HG02840 (cell line): ENCODE data around the gene IFNGR1.
"Not testable (repeated sequence)": the region's sequence is repeated elsewhere in the genome, so short reads cannot be mapped to it uniquely, and the experiment has no call there.

Experiments
- ATAC-seq: cut with Tn5 transposase; IDR thresholded peaks from one replicate; pipeline ENCODE4 v1.9.1; 2021; ENCODE audit warnings: mild to moderate bottlenecking, moderate library complexity, moderate number of reproducible peaks; ENCODE audit not compliant: unreplicated experiment, low FRiP score

IFNGR1 gene

GRCh38 chr6:137214931-137215330 lies 4.3 kb downstream of the IFNGR1 start:
- no peak for ATAC-seq

DNA sequence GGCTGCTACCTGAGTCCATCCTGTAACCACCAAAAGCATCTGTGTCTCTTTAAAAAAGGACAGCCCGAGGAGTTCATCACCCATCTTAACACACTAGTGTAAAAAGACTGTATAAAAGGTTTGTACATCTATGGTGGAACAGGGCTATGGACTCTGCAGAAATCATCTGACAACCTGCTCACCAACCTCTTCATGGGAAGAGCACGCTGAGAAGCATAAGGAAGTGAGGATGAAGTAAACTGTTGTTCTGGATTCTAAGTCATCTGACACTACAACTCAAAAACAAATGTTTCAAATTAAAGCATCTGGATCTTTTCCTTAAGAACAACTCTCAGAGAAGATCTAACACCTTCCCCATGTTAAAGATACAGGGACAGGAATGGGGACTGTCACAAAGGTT lies 5.4 kb downstream of the IFNGR1 start:
- ATAC-seq = no peak

GRCh38 chr6:137213331-137213740 lies 5.8 kb downstream of the IFNGR1 start:
- no peak for ATAC-seq

DNA sequence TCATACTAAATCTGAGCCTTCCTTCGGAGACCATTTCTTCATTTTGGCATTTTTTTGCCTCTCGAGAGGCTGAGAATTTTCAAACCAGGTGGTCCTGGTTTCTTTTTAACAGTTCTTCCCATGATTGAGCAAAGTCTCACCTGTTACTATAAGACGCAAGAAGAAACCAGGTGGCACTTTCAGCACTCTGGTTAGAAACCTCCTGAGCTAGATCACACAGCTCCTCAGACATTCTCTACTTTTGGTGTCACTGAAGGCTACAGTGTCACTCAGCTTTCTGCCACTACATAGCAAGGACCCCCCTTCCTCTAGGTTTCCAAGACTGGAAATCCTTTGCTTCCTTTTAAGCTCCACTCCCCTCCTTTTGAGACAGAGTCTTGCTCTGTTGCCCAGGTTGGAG lies 7.3 kb downstream of the IFNGR1 start:
- ATAC-seq = no peak

- ATAC-seq = no peak
These were observed 8.3 kb downstream of the IFNGR1 start for GRCh38 chr6:137210903-137211302.

DNA sequence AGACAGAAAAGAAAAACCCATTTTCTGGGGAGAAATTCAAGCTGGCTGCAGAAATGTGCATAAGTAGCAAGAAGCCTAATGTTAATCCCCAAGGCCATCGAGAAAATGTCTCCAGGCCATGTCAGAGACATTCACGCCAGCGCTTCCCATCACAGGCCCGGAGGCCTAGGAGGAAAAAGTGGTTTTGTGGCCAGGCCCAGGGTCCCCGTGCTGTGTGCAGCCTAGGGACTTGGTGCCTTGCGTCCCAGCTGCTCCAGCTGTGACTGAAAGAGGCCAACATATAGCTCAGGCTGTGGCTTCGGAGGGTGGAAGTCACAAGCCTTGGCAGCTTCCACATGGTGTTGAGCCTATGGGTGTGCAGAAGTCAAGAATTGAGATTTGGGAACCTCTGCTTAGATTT lies 10.9 kb downstream of the IFNGR1 start:
- no peak for ATAC-seq

GRCh38 chr6:137207457-137207856 lies 11.7 kb downstream of the IFNGR1 start:
- ATAC-seq = not testable (repeated sequence)

DNA sequence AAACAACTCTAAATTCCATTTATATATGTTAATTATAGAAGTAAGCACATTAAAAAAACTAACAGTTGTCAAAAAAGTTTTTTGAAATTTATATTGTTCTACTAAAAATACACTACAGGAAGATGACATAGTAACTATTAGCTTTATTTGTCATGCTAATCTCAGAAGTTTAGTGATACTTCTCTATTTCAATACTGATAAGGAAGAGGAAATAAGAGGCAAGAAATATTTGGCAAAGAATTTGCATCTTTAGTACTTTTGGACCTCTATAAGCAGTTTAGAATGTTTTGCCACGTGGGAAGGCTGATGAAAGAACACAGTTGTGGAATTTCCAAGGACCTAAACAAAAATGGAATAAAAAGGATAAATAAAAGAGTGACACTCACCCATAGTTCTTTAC lies 12.6 kb downstream of the IFNGR1 start:
- no peak for ATAC-seq

GRCh38 chr6:137203256-137203655 lies 15.9 kb downstream of the IFNGR1 start:
- ATAC-seq = no peak

DNA sequence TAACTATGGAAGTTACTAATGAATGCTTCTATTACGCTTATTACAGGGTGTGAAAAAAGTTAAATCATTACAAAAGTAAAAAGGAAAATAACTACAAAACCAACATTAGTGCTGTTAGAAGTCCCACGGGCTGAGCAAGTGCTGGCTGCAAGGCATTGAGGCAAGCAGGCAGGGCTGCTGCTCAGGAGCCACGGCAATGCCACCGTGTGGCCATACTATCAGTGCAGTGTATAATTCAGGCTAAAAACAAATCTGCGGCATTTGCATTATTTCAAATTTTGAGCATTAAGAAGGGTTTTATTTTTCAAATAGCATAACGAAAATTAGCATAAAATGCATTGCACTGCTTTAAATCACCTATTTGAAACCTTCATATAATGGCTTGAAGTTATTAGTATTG lies 17.1 kb downstream of the IFNGR1 start:
- ATAC-seq = no peak

DNA sequence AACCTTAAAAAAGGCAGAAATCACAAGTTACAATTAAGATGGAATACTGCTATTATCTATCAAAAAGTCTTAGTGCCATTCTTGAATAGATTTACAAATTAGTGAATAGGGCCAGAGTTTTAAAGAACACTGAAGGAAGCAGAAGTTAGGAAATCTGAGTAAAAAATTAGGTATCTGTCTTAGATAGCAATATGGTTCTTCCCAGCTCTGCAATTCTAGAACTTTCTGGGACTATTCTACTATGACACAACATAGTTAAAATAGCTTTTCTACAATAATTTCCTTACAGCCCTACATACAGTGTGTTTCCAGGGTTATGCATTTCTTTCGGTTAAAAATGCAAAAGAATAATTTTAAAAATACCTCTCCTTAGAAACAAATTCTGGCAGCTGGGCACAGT lies 18.2 kb downstream of the IFNGR1 start:
- no peak for ATAC-seq

- ATAC-seq = no peak
These were observed 18.9 kb downstream of the IFNGR1 start for GRCh38 chr6:137200288-137200687.

DNA sequence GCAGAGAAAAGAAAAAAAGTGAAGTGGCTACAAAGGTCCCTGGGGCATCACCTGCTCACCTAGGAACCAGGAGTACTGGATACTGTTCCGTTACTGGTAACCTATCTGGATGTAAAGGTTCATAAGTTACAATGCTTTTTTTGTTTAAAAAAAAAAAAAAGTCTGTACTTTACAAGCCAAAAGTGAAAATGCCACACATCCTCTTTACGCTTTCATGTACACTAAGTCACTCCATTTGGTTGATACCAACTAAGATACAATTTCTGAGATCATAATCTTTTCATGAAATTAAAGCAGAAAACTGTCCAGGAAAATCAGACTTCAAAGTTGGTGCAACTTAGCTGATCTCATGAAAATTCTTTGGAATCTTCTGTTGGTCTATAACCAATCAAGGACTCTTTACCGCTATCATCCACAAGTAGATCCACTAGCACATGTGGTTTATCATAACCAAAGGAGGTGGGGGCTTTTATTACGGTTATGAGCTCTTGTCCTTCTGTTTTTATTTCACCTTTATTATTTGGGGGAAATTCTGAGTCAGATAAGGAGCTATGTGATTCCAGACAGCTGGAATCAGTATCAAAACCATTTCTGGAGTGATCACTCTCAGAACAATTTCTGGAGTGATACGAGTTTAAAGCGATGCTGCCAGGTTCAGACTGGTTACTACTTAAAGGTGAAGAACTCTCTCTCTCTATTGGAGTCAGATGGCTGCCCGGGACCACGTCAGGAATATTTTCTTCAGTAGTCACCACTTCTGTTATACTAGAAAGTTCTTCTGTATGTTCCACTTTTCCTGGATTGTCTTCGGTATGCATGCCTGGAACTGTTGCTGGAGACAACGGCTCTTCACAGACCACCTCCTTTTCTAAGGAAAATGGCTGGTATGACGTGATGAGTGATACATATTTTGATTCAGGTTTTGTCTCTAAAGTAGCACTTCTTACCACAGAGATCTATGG lies 21.2 kb downstream of the IFNGR1 start:
- no peak for ATAC-seq

- ATAC-seq = no peak
These were observed 25.7 kb downstream of the IFNGR1 start for GRCh38 chr6:137193256-137194070.

GRCh38 chr6:137192821-137193220 lies 26.4 kb downstream of the IFNGR1 start:
- no peak for ATAC-seq

DNA sequence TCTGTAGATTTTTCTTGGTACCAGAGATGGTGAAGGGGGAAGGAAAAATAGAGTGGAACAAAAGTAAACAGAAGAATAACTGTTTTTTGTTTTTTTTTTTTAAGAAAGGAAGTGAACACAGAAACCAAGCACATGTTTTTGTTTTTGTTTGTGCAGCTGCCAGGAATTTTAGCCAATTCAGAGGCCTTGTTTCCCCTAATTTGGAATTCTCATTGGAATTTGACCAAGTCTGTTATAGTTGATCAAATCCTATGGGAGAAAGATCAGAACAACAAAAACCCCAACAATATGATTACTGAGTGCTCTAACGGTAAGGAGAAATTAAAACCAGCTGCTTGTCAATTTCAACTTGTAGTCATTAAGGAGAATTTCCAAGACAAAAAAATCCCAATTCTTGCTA lies 27.5 kb downstream of the IFNGR1 start:
- ATAC-seq = no peak

DNA sequence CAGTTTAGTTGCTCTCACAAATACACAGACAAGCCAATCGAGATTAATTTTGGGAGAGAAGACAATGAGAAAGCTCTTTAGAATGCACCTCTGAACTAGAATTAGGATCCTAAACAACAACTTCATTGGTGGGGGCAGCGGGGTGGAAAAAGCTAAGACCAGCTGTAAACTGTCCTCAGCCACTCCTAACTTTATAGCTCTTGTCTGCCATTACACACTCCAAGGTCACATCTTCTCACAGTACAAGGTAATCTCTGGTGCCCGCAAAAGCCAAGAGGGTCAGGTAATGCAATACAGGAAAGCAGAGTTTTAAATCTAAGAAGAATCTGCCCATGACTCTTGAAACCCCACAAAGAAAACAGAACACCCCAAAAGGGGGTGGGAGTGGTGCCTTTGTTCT lies 27.9 kb downstream of the IFNGR1 start:
- ATAC-seq = no peak

DNA sequence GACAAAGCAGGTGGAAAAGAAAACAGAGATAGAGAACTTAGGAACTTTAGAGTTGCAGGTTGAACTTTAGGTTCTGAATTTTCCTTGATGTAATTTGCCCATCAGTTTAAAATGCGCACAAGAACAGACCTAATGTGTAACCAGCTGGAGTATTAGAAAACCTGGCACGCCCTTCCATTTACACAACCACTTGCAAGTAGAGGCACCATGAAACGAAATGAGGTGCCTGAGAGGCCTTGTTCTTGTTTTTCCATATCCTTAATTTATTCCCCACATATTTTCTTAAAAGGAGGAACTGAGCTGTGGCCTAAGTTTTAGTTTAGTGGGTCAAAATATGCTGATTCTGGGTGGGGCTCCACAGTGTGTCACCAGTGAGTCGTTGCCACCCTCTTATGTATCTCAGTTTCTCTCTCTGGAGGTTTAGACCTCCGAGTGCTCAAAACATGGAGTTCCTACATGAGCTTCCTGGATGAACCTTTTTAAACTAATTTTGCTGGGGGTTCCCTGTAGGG lies 28.5 kb downstream of the IFNGR1 start:
- no peak for ATAC-seq

- no peak for ATAC-seq
These were observed 30.3 kb downstream of the IFNGR1 start for GRCh38 chr6:137188855-137189254.

DNA sequence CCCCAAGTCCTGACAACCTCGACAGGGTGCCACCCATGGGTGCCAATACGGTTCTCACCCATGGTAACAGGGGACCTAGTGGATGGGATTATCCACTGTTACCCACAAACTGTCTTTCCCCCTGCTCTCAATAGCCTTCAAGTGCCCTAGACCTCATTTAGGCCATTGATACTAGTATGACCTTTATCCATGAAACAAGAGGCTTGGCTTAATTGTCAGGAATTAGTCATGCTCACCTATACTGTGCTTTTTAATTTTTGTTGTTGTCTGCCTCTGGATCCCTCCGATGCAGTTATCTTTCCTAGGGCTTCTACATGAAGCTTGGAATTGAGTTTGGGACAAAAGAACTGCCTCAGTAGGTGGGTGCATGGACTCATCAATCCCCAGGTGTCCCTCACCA lies 33.9 kb downstream of the IFNGR1 start:
- ATAC-seq = no peak

- ATAC-seq = no peak
These were observed 36.5 kb downstream of the IFNGR1 start for GRCh38 chr6:137182654-137183073.
